NCI-H146 (cell line): ENCODE results near the gene YPEL1.

Experiments used
- DNase-seq: peaks from one replicate; lab custom pipeline; 2025; lab: John Stamatoyannopoulos, UW

The YPEL1 gene

GRCh38 chr22:21735200-21736083 is at the start of gene YPEL1:
Gene YPEL1 (minus strand): TSS chr22:21735794. CDS start chr22:21710744, 25,050 bp downstream.
- DNase-seq, result peak; percentile 91

GRCh38 chr22:21780259-21780658 is 44.7 kb upstream of the YPEL1 start:
- DNase-seq, result no peak

GRCh38 chr22:21779444-21779843 is 43.9 kb upstream of the YPEL1 start:
- no peak for DNase-seq

- DNase-seq, result no peak
Measured at GRCh38 chr22:21778705-21779363, 43.2 kb upstream of the YPEL1 start.

GRCh38 chr22:21771631-21771976 is 36.0 kb upstream of the YPEL1 start:
- DNase-seq, result no peak

GRCh38 chr22:21768435-21768834 is 32.8 kb upstream of the YPEL1 start:
- no peak for DNase-seq

- no peak for DNase-seq
Measured at GRCh38 chr22:21766691-21767462, 31.3 kb upstream of the YPEL1 start.

- DNase-seq, result no peak
Measured at GRCh38 chr22:21765909-21766529, 30.4 kb upstream of the YPEL1 start.

GRCh38 chr22:21764038-21764804 is 28.6 kb upstream of the YPEL1 start:
- DNase-seq, result no peak

GRCh38 chr22:21762712-21763581 is 27.4 kb upstream of the YPEL1 start:
- DNase-seq, result no peak

- DNase-seq, result no peak
Measured at GRCh38 chr22:21761994-21762680, 26.5 kb upstream of the YPEL1 start.

- no peak for DNase-seq
Measured at GRCh38 chr22:21761086-21761485, 25.5 kb upstream of the YPEL1 start.

- DNase-seq, result no peak
Measured at GRCh38 chr22:21760640-21761039, 25.0 kb upstream of the YPEL1 start.

GRCh38 chr22:21759646-21760376 is 24.2 kb upstream of the YPEL1 start:
- no peak for DNase-seq

- no peak for DNase-seq
Measured at GRCh38 chr22:21759093-21759492, 23.5 kb upstream of the YPEL1 start.

GRCh38 chr22:21758091-21758864 is 22.7 kb upstream of the YPEL1 start:
- no peak for DNase-seq

- DNase-seq, result no peak
Measured at GRCh38 chr22:21755851-21756284, 20.3 kb upstream of the YPEL1 start.

GRCh38 chr22:21754523-21754922 is 18.9 kb upstream of the YPEL1 start:
- DNase-seq, result no peak
